Measurements from ENCODE around the gene GNAS. TPM values are rescaled to one million over a fixed set of nuclear protein-coding genes. Genes with fewer than 3 reads are reported as not detected.

GNAS gene
- total and polyA plus RNA-seq, 9 of the 15 experiments (the other 6 are each of a cell fraction or from before 2014, with no cell fraction given), result 128 to 648 (median 266) TPM

- 0 out of 2 replicates have a peak, but pooled peaks have one; percentile 43 for TF ChIP-seq POLR2AphosphoS2 (IDR thresholded peaks at IDR 0.05; ENCODE audit: low read length)
- TF ChIP-seq ZNF830 (CRISPR knock-in tag; IDR thresholded peaks at IDR 0.05), result no peak
- peak; percentile 90 for TF ChIP-seq MEIS2 (IDR thresholded peaks at IDR 0.05; ENCODE audit: partially characterized antibody)
- TF ChIP-seq ZSCAN32 (CRISPR knock-in tag; IDR thresholded peaks at IDR 0.05), result no peak
- TF ChIP-seq DNMT1 (IDR thresholded peaks at IDR 0.05), result no peak
- no peak for TF ChIP-seq ZNF316 (IDR thresholded peaks at IDR 0.05)
- peak; percentile 58; the same call in 1 of the 2 replicates for TF ChIP-seq MXI1 (IDR thresholded peaks at IDR 0.05; ENCODE audit: low read depth, low read length)
- TF ChIP-seq CREM (IDR thresholded peaks at IDR 0.05; ENCODE audit: low read depth), result no peak
- no peak for TF ChIP-seq TOE1 (IDR thresholded peaks at IDR 0.05; ENCODE audit: borderline replicate concordance)
- TF ChIP-seq TOE1 (CRISPR knock-in tag; IDR thresholded peaks at IDR 0.05; ENCODE audit: borderline replicate concordance, low read depth), result no peak
- TF ChIP-seq POLR2AphosphoS5 (IDR thresholded peaks at IDR 0.05; ENCODE audit: control insufficient read depth, insufficient read depth, low read depth, low read length), result no peak
- 0 out of 2 replicates have a peak, but pooled peaks have one; percentile 27 for TF ChIP-seq BCL6 (CRISPR knock-in tag; IDR thresholded peaks at IDR 0.05)
- TF ChIP-seq SOX6 (IDR thresholded peaks at IDR 0.05), result peak; percentile 66; the same call in 1 of the 2 replicates
- no peak for TF ChIP-seq RBM39 (optimal IDR thresholded peaks at IDR 0.05; ENCODE audit: low read depth, low read length)
- TF ChIP-seq CBX5 (IDR thresholded peaks at IDR 0.05; ENCODE audit: borderline replicate concordance, low read depth), result no peak
- TF ChIP-seq ESRRB (CRISPR knock-in tag; IDR thresholded peaks at IDR 0.05; ENCODE audit: borderline replicate concordance), result no peak
- TF ChIP-seq SAP30 (IDR thresholded peaks at IDR 0.05; ENCODE audit: borderline replicate concordance, insufficient read depth, low read depth, low read length, poor library complexity, severe bottlenecking), result no peak
- no peak for TF ChIP-seq TBP (optimal IDR thresholded peaks at IDR 0.05; ENCODE audit: low read depth, low read length)
- no peak for TF ChIP-seq NR2C2 (CRISPR knock-in tag; IDR thresholded peaks at IDR 0.05)
- 0 out of 2 replicates have a peak, but pooled peaks have one; percentile 19 for TF ChIP-seq NR2C2 (tag; IDR thresholded peaks at IDR 0.05)
- TF ChIP-seq DEAF1 (CRISPR knock-in tag; IDR thresholded peaks at IDR 0.05), result no peak
- TF ChIP-seq PREB (CRISPR knock-in tag; IDR thresholded peaks at IDR 0.05), result no peak
- no peak for TF ChIP-seq KDM2B (CRISPR knock-in tag; IDR thresholded peaks at IDR 0.05)
- no peak for TF ChIP-seq OTX1 (CRISPR knock-in tag; IDR thresholded peaks at IDR 0.05)
- TF ChIP-seq ZNF639 (CRISPR knock-in tag; conservative IDR thresholded peaks at IDR 0.05 in 1 of 2, IDR thresholded peaks at IDR 0.05 in 1 of 2), result no peak
These were observed 55.0 kb downstream of the GNAS start (continued) for GRCh38 chr20:58907320-58908137.
